ENCODE measurements around the gene ARAP2.

The ARAP2 gene

GRCh38 chr4:36111172-36111571 lies 133.1 kb downstream of the ARAP2 start:
- Histone ChIP-seq H3K4me3 (IDR thresholded peaks at IDR 0.05; ENCODE audit: insufficient read depth, low read depth, low read length) (no peak overlapping the region), H3K79me2 (ENCODE audit: insufficient read depth, low read depth) (no peaks in the 10 kb centered on the region), H3K27me3 (ENCODE audit: insufficient read depth, low read depth) (no peaks in the 10 kb centered on the region), H3K27ac (no peak overlapping the region), H3K4me2 (no peak overlapping the region), H3K9ac (no peak overlapping the region), H3K4me1 (ENCODE audit: low read depth, poor library complexity, severe bottlenecking) (no peaks in the 10 kb centered on the region), H2AFZ (ENCODE audit: low read depth) (no peak overlapping the region), H3K36me3 (ENCODE audit: insufficient read depth) (no peaks in the 10 kb centered on the region), H4K20me1 (ENCODE audit: insufficient read depth) (no peaks in the 10 kb centered on the region)
- TF ChIP-seq CTCF (conservative IDR thresholded peaks at IDR 0.05; ENCODE audit: low read depth, low read length): no peak

- TF ChIP-seq CTCF (conservative IDR thresholded peaks at IDR 0.05; ENCODE audit: low read depth, low read length): no peak
- H3K27me3 ChIP-seq (ENCODE audit: insufficient read depth, low read depth): no peaks in the 10 kb centered on the region
- no peaks in the 10 kb centered on the region for H3K36me3 ChIP-seq (ENCODE audit: insufficient read depth)
- H3K9ac ChIP-seq: no peak overlapping the region
- H4K20me1 ChIP-seq (ENCODE audit: insufficient read depth): no peaks in the 10 kb centered on the region
- H2AFZ ChIP-seq (ENCODE audit: low read depth): no peak overlapping the region
- no peaks in the 10 kb centered on the region for H3K4me1 ChIP-seq (ENCODE audit: low read depth, poor library complexity, severe bottlenecking)
- H3K4me3 ChIP-seq (IDR thresholded peaks at IDR 0.05; ENCODE audit: insufficient read depth, low read depth, low read length): no peak overlapping the region
- no peaks in the 10 kb centered on the region for H3K79me2 ChIP-seq (ENCODE audit: insufficient read depth, low read depth)
- no peak overlapping the region for H3K27ac ChIP-seq
- H3K4me2 ChIP-seq: no peak overlapping the region
These were observed 144.8 kb downstream of the ARAP2 start for GRCh38 chr4:36099509-36099908.

- Histone ChIP-seq H3K36me3 (ENCODE audit: insufficient read depth) (no peaks in the 10 kb centered on the region), H3K79me2 (ENCODE audit: insufficient read depth, low read depth) (no peaks in the 10 kb centered on the region), H2AFZ (ENCODE audit: low read depth) (no peak overlapping the region), H3K9ac (no peak overlapping the region), H3K4me3 (IDR thresholded peaks at IDR 0.05; ENCODE audit: insufficient read depth, low read depth, low read length) (no peak overlapping the region), H3K27ac (no peak overlapping the region), H3K4me1 (ENCODE audit: low read depth, poor library complexity, severe bottlenecking) (no peaks in the 10 kb centered on the region), H3K4me2 (no peak overlapping the region), H3K27me3 (ENCODE audit: insufficient read depth, low read depth) (no peaks in the 10 kb centered on the region), H4K20me1 (ENCODE audit: insufficient read depth) (no peaks in the 10 kb centered on the region)
- no peak for TF ChIP-seq CTCF (conservative IDR thresholded peaks at IDR 0.05; ENCODE audit: low read depth, low read length)
These were observed 149.3 kb downstream of the ARAP2 start for GRCh38 chr4:36094995-36095394.

GRCh38 chr4:36091997-36092396 lies 152.3 kb downstream of the ARAP2 start:
- no peaks in the 10 kb centered on the region for H4K20me1 ChIP-seq (ENCODE audit: insufficient read depth)
- no peak for TF ChIP-seq CTCF (conservative IDR thresholded peaks at IDR 0.05; ENCODE audit: low read depth, low read length)
- no peak overlapping the region for H3K4me2 ChIP-seq
- H3K4me3 ChIP-seq (IDR thresholded peaks at IDR 0.05; ENCODE audit: insufficient read depth, low read depth, low read length): no peak overlapping the region
- H3K27me3 ChIP-seq (ENCODE audit: insufficient read depth, low read depth): no peaks in the 10 kb centered on the region
- H3K79me2 ChIP-seq (ENCODE audit: insufficient read depth, low read depth): no peaks in the 10 kb centered on the region
- no peak overlapping the region for H3K9ac ChIP-seq
- H3K36me3 ChIP-seq (ENCODE audit: insufficient read depth): no peaks in the 10 kb centered on the region
- no peak overlapping the region for H3K27ac ChIP-seq
- no peak overlapping the region for H2AFZ ChIP-seq (ENCODE audit: low read depth)
- H3K4me1 ChIP-seq (ENCODE audit: low read depth, poor library complexity, severe bottlenecking): no peaks in the 10 kb centered on the region

GRCh38 chr4:36088542-36088941 lies 155.8 kb downstream of the ARAP2 start:
- no peaks in the 10 kb centered on the region for H3K36me3 ChIP-seq (ENCODE audit: insufficient read depth)
- H3K9ac ChIP-seq: no peak overlapping the region
- H3K4me1 ChIP-seq (ENCODE audit: low read depth, poor library complexity, severe bottlenecking): no peaks in the 10 kb centered on the region
- no peaks in the 10 kb centered on the region for H3K27me3 ChIP-seq (ENCODE audit: insufficient read depth, low read depth)
- no peak overlapping the region for H2AFZ ChIP-seq (ENCODE audit: low read depth)
- H3K4me3 ChIP-seq (IDR thresholded peaks at IDR 0.05; ENCODE audit: insufficient read depth, low read depth, low read length): no peak overlapping the region
- H3K79me2 ChIP-seq (ENCODE audit: insufficient read depth, low read depth): no peaks in the 10 kb centered on the region
- no peak for TF ChIP-seq CTCF (conservative IDR thresholded peaks at IDR 0.05; ENCODE audit: low read depth, low read length)
- no peak overlapping the region for H3K4me2 ChIP-seq
- no peaks in the 10 kb centered on the region for H4K20me1 ChIP-seq (ENCODE audit: insufficient read depth)
- H3K27ac ChIP-seq: no peak overlapping the region

All from KMS-11 (cell line).